ENCODE data around the gene TAS2R19.
"Not testable (repeated sequence)": the region's sequence is repeated elsewhere in the genome, so short reads cannot be mapped to it uniquely, and the experiment has no call there.

TAS2R19 gene, protein sequence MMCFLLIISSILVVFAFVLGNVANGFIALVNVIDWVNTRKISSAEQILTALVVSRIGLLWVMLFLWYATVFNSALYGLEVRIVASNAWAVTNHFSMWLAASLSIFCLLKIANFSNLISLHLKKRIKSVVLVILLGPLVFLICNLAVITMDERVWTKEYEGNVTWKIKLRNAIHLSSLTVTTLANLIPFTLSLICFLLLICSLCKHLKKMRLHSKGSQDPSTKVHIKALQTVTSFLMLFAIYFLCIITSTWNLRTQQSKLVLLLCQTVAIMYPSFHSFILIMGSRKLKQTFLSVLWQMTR

DNA sequence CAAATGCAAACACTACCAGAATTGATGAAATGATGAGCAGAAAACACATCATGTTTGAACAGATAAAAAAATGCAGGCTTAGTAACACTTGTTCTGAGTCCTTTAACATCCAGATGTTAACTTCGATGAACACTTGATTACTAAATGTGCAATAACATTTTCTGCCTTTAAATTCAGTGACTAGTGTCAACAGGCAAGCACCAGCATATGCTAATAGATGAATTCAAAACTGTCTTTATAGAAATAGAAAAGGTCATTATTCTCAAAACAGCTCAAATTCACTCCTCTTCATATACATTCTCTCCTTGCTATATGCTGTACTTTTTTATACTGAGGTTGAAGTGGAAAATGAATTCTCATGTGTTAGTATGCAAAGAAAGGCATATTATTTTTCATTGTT lies at the start of gene TAS2R19:
Gene TAS2R19, minus strand, starts transcription at position 101 of the 400 bp plus-strand sequence. Its CDS starts 49 bp downstream, at position 52.
- no peak for DNase-seq

DNA sequence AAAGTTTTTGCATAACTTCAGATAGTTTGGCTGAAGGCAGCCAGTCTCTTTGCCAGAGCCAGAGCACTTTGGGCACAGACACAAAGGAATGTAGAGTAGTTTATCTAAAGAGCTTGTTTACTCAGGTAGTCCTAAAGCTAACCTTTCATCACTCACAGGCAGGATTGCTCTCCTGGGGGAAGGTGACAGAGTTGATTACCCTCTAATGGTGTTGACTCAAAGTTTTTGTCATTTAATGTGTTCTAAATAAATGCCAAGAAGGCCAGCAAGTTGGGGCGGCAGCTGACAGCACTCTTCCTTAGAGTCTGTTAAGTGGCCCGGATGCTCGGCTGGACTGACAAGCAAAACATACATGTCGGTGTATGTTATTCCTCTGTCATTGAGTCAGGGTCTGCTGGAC lies 49.0 kb upstream of the TAS2R19 start:
- DNase-seq: no peak

DNA sequence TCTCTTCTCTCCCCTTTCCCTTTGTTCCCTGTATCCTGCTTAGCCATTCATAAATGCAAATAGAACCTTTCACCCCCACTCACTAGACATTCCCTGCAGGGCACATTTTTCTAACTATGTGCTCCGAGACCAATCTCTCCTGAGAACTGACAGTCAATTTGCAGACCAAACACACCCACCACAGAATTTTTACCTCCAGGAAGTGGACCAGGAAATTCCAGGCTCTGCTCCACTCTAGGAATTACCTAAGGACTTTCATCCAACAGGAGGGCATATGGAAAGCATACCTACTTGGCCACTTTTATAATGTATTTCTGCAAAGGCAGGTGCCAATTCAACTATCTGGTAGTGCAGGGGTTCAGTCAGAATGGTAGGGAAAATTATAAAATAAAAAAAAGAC lies 48.6 kb upstream of the TAS2R19 start:
- DNase-seq: no peak

DNA sequence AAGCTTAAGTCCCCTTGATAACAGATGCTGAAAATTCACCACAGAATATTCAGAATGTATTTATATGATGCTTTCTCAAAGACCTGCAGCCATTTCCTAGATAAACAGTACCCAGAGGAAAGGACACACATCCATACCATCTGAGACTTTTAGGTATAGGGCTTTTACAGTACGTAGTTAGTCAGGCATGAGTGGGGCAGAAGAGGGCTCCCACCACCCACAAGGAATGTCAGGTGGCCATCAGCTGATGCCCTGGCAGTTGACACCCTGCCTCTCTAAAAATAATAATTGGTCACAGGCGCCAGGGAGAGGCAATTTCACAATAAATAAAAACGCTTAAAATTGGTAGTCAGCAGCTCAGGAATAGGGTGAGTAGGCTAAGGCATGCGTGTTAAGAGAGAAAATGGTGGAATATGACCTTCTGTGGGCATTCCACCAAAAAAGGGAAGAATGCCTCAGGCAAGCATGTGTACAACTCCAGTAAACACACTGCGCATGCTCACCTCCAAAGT lies 47.5 kb upstream of the TAS2R19 start:
- DNase-seq: no peak

DNA sequence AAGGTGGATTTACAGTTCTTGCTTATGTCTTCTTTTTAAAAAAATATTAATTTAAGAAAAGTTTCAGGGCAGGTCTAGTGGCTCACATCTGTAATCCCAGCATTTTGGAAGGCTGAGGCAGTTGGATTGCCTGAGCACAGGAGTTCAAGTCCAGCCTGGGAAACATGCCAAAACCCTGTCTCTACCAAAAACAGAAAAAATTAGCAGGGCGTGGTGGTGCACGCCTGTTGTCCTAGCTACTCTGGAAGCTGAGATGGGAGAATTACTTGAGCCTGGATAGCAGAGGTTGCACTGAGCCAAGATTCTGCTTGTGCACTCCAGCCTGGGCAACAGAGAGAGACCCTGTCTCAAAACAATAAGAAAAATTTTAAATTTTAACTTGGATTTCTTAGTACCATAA lies 45.1 kb upstream of the TAS2R19 start:
- no peak for DNase-seq

DNA sequence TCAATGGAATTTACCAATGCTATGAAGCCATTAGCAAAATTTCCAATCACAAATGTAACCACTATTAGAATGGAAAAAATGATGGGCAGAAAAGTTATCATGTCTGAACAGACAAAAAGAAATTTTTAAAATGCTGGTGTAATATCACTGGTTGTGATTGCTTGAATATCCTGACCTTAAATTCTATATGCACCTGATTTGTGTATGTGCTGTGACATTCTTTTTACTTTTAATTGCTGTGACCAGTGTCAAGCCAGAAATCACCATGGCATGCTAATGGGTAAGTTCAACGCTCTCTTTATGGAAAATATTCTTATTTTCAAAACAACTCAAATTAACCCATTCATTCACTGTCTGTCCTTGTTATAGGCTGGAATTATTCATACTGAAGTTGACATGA lies 39.8 kb upstream of the TAS2R19 start, which contains the start of gene TAS2R46:
Gene TAS2R46, minus strand, starts transcription at position 101 of the 400 bp plus-strand sequence. Its CDS starts 0 bp downstream, at position 101.
- not testable (repeated sequence) for DNase-seq

DNA sequence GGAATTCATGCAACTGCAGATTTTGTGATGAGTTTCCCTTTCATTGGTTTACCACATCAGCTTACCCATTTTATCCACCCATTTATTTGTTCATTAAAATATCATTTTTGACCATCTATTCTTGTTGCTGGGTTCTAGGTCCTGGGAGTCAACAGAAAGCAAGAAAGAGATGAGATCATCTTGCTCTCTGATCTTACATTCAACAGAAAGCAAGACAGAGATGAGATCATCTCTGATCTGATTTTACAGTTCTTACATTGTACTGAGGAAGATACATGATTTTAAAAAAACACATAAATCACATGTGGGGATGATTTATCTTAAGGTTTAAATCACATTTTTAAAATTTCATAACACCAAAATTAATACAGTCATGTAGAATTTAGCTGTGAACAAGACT lies 37.4 kb upstream of the TAS2R19 start:
- DNase-seq: peak; percentile 7

DNA sequence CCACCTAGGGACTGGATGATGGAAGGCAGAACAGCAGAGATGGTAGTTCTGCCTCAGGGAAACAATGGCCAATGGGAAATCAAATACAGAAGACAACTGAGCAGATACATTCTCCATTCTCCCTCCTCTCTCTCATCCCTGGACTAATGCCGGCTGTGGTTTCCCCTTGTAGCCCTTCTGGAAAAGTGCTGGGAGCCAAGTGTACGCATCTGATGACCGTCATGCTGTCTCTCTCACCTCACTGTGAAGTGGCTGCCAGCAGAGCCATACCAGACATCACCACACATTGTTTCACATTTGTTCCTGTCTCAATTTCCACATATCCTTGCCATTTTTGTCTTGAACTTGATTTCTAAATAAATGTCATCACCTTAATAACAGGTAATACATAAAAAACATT lies 36.6 kb upstream of the TAS2R19 start:
- DNase-seq: no peak

DNA sequence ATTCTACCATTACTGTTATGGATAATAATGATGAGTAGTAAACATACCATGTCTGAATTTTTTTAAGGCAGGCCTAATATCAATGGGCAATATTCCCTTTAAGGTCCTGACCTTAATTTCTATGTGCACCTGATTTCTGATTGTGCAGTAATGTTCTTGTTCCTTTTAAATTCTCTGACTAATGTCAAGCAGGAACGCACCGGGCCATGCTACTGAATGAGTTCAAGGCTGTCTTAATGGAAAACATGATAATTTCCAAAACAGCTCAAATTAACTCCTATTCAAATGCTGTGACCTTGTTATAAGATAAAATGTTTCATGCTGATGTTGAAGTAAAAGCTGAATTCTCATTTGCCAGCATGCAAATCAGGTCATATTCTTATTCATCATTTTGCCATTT lies 32.9 kb upstream of the TAS2R19 start:
- no peak for DNase-seq

DNA sequence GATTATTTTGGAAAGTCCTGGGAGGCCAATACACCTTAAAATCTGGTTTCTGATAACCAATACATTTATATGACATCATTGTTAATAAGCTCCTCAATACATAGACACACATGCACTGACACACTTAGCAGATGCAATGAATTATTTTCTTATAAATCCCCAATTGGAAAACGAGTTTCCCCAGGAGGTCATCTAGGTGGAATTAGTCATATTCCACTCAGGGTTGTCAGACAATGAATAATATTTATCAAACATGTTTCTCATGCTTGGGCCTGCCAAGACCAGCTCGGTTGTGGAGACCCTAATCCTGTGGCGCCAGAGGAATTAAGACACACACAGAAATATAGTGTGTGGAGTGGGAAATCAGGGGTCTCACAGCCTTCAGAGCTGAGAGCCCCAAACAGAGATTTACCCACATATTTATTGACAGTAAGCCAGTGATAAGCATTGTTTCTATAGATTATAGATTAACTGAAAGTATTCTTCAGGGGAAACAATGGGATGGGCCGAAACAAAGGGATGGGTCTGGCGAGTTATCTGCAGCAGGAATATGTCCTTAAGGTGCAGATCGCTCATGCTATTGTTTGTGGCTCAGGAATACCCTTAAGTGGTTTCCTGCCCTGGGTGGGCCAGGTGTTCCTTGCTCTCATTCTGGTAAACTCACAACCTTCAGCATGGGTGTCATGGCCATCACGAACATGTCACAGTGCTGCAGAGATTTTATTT lies 27.5 kb upstream of the TAS2R19 start:
- DNase-seq: not testable (repeated sequence)

DNA sequence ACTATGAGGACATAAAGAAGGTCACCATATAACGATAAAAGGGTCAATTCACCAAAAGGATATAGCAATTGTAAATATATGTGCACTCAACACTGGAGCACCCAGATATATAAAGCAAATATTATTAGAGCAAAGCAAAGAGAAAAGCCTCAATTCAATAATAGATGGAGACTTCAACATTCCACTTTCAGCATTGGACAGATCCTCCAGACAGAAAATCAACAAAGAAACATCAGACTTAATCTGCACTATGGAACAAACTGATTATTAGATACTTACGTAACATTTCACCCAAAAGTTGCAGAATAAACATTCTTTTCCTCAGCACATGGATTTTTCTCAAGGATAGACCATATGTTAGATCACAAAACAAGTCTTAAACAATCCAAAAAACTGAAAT lies 18.9 kb upstream of the TAS2R19 start:
- DNase-seq: not testable (repeated sequence)

DNA sequence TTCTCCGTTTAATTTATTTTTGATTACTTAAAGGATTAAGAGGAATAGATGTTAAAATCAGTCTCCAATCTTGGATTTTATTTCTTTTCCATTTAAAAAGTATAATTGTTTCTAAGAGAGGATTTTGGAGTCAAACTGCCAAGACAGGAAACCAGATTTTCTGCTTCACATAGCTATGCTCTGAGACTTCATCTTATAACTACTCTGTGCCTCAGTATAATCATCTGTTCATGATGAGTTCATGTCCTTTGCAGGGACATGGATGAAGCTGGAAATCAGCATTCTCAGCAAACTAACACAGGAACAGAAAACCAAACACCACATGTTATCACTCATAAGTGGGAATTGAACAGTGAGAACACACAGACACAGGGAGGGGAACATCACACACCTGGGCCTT lies 17.7 kb upstream of the TAS2R19 start:
- no peak for DNase-seq

DNA sequence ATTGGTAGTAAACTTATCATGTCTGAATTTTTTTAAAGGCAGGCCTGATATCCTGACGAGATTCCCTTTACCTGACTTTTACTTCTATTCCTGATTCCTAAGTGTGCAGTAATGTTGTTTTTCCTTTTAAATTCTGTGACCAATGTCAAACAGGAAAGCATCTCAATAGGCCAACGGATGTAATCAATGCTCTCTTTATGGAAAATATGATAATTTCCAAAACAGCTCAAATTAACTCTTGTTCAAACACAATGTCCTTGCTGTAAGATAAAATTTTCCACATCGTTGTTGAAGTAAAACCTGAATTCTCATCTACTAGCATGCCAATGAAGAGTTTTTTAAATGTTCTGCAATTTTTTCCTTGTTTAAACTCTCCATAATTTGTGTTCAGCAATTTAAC lies 16.8 kb upstream of the TAS2R19 start:
- DNase-seq: no peak

DNA sequence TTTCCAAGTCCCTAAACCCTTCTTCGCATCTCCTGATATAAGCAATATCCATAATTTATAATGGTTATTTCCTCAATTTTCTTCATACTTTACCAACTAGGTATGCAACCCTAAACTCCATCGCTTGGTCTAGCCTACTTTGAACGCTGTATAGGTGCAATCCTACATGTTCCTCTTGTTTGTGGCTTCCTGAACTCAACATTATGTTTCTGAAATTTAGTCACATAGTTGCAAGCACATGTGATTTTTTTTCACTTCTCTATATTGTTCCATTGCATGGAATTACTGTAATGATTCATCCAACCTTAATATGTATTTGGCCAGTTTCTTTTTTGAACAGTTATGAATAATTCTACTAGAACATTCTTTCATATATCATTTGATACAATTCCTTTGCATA lies 11.5 kb upstream of the TAS2R19 start:
- not testable (repeated sequence) for DNase-seq

DNA sequence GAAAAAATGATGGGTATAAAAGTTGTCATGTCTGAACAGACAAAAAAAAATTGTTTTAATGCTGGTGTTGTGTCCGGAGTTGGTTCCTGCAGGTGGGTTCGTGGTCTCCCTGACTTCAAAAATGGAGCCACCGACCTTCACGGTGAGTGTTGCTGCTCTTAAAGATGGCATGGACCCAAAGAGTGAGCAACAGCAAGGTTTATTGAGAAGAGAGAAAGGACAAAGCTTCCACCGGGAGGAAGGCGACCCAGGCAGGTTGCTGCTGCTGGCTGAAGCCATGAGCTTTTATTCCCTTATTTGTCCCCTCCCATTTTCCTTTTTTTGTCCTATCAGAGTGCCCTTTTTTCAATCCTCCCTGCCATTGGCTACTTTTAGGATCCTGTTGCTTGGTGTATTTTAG lies 8.9 kb upstream of the TAS2R19 start, which contains the start of gene TAS2R31:
Gene TAS2R31, minus strand, starts transcription at position 101 of the 400 bp plus-strand sequence. Its CDS starts 72 bp downstream, at position 29.
- DNase-seq: no peak

DNA sequence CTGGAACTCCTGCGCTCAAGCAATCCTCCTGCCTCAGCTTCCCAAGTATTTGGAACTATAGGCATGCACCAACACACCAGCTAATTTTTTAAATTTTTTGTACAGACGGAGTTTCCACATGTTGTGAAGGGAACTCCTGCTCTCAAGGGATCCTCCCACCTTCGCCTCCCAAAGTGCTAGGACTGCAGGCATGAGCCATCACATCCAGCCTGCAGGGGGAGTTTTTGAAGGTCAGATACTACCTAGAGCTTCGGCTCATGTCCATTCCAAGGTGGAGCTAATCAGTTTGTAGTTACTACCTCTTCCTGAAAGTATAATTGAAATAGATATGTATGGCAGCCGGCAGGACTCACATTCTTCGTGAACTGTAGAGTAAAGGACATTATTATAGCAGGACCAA lies 3.7 kb upstream of the TAS2R19 start:
- no peak for DNase-seq

DNA sequence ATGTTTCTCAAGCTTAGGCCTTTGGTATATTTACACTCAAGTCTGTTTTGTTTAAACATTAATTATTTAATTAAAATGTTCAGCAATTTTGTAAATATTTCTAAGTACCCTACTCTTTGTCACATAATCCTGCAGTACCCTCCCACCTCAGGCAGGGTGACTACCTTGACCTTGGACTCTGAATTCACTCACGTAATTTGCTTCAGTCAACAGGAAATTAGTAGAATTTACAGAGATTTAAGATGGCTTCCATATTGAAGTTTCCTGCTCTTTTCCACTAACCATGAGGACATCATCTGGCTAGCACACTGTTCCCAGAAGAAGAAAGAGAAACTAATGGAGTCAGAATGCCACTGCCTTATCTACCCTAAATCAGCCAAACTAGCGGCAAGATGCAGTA lies 967 bp upstream of the TAS2R19 start:
- DNase-seq: no peak

DNA sequence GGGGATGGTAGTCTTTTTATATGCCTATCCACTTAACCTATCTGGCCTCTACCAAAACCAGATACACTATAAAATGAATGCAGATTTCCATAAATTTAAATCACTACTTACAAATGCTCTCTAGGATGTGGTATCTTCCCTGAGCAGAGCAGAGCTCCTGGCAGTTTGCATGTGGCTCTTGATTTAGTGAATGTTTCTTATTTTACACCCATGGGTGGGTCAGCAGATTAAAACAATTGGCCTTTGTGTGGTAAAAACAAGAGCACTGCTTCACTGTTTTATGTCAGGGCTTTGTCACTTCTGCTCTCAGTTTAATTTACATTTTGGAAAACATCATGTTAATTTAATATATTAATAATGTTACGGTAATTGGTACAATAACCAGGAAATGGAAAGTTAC lies 5.5 kb downstream of the TAS2R19 start:
- DNase-seq: no peak

DNA sequence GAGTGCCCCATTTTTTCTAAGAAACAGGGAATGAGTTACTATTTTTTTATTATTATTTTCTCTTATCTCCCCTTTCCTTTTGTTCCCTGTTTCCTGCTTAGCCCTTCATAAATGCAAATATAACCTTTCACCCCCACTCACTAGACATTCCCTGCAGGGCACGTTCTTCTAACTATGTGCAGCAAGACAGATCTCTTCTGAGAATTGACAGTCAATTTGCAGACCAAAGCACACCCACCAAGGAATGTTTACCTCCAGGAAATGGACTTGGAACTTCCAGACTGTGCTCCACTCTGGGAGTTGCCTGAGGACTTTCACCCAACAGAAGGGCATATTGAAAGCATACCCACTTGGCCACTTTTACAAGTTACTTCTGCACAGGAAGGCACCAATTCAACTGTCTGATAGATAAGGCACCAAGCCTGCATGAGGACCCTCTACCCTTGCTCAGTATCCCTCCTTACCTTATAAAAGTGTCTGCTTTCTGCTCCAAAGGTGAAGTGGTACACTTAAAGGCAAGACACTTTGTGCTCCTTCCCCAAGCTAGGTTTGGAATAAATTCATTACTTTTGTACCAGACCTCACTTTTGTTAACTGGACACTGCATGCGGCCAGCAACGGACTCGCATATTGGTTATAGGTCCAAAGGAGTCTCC lies 6.5 kb downstream of the TAS2R19 start:
- DNase-seq: no peak

DNA sequence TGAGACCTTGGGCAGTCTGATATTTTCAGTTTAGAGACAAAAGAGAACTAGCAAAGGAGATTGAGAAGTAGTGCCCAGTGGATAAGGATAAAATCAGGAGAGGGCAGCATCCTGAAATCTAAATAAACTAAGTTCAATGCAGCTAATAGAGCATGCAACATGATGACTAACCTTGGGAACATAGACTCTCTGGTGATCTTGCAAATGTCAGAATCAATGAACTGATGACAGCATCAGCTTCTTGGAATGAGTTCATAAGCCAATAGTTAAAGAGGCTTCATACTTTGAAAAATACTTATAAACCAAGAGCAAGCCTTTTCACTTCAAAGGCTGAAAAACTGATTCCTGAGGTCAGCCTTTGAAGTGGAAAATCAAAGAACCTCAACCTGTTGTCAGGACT lies 8.2 kb downstream of the TAS2R19 start:
- peak; percentile 34 for DNase-seq

DNA sequence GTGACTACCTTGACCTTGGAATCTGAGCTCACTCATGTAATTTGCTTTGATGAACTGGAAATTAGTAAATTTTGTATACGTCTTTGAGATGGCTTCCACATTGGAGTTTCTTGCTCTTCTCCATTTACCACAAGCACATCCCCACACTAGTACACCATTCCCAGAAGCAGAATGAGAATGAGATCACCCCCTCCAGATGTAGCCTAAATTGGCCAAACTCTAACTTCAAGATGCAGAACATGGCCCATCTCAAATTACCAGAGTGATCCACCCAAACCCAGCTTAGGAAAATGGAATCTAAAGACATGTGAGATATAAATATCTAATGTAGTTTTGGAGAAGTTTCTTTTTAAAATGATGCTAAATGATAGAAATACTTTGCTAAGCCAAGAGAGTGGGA lies 14.8 kb downstream of the TAS2R19 start:
- DNase-seq: no peak

DNA sequence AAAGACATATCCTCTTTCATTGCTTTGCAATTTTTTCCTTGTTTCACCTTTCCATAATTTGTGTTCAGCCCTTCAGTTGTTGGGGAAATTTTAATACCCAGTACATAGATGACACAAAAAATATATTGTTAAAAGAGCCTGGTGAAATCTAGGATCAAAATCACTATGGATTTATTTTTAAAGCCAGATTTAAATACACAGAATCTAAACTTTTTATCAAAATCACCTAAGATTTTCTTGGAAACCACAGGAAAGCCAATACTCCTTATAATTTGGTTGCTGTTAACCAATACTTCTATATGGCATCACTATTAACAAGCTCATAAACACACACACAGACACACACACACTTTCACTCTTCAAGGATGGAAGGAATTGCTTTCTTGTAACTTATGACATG lies 24.2 kb downstream of the TAS2R19 start, which contains the start of gene TAS2R20:
Gene TAS2R20, minus strand, starts transcription at position 101 of the 400 bp plus-strand sequence. CDS start 429 bp downstream, outside the sequence.
- no peak for DNase-seq

DNA sequence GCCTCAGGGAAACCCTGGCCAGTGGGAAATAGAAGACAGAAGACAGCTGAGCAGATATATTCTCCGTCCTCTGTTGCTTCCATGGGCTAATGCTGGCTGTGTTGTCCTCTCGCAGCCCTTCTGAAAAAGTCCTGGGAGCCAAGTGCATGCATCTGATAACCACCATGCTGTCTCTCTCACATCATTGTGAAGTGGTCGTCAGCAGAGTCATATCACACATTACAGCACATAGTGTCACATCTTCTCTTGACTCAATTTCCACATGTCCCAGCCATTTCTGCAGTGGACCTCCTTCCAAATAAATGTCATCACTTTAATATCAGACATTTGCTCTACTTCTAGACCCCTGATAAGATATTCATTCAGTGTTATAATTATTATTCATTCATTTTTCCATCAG lies 28.1 kb downstream of the TAS2R19 start:
- DNase-seq: no peak
